ENCODE measurements around the gene PARP6. TPM values are rescaled to one million over a fixed set of nuclear protein-coding genes. Genes with fewer than 3 reads are reported as not detected.

PARP6 gene
- total RNA-seq, 2 experiments from 2014 or later: 58.8 to 65.0 TPM

DNA sequence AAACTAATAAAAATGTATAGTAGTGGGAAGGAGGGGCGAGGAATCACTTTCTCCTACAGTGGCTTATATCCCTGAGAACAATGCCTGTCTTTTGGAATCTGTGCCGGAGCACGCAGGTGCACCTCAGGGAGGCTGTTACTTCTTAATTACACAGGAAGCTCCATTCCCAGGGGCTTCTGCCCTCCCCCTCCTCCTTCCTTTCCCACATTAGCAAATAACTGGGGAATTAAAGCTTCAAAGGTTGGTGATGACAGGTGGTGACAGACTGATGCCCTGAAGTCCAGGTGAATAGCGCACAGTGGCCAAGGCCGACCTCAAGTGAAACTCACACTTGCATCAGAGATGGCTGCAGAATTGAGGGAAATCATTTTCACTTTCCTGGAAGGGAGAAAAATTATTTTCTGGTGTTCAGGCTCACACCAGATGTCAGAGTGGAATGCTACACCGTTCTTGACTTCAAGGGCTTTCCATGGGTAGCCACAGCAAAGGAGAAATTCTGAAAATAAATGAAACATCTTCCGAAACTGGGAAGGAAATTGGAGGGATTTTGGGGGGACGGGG lies 78.4 kb downstream of the PARP6 start:
- peaks cover 12% of the 10 kb centered on the region for H3K36me3 Mint-ChIP-seq (ENCODE audit: low read depth)
- no peak overlapping the region for H3K27ac Mint-ChIP-seq
- DNase-seq: no peak
- H3K27me3 Mint-ChIP-seq: peaks cover 30% of the 10 kb centered on the region
- H3K4me3 Mint-ChIP-seq: no peak overlapping the region
- H3K9me3 Mint-ChIP-seq: no peaks in the 10 kb centered on the region
- H3K4me1 Mint-ChIP-seq: peaks cover 10% of the 10 kb centered on the region
- CTCF ChIA-PET: no interaction called here
- POLR2A ChIA-PET: no interaction called here

DNA sequence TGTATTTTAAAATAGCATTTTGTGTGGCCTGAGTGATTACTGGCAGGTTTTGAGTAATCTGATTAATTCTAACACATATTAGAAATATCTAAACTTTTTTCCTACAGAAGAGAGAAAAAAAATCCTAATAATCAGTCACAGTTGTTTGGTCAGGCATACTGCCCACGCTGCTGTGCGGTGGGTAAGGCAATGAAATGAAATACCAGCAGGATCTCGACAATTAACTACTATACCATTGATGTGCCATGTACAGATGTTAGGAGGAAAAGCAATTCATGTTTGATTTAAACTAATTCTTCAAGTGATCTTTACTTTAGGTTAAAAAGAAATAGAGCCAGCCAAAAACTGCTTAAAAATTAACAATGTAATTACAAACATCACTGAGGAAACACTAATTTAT lies 79.9 kb downstream of the PARP6 start:
- ChIA-PET POLR2A (no interaction called here), CTCF (no interaction called here)
- H3K4me1 Mint-ChIP-seq: no peaks in the 10 kb centered on the region
- H3K27ac Mint-ChIP-seq: no peak overlapping the region
- H3K4me3 Mint-ChIP-seq: no peak overlapping the region
- no peak for DNase-seq
- H3K36me3 Mint-ChIP-seq (ENCODE audit: low read depth): no peaks in the 10 kb centered on the region
- peaks cover 30% of the 10 kb centered on the region for H3K27me3 Mint-ChIP-seq
- H3K9me3 Mint-ChIP-seq: no peaks in the 10 kb centered on the region

Other genes with a start within 250 kb of the PARP6 start
- 10 to 100 TPM; 18.6 to 22.2 TPM for gene MYO9A, start 154.4 kb downstream of the PARP6 start, total RNA-seq
- gene SENP8, start 154.2 kb downstream of the PARP6 start, total RNA-seq: 1 to 10 TPM in 1 of 2 experiments, under 1 TPM in 1; 0.73 to 1.4 TPM
- gene GRAMD2A, start 74.8 kb downstream of the PARP6 start, total RNA-seq: not detected
- 1,000 to 10,000 TPM; 1,064 to 1,081 TPM for gene PKM, start 41.4 kb downstream of the PARP6 start, total RNA-seq
- gene CELF6, start 47.6 kb upstream of the PARP6 start, total RNA-seq: under 1 TPM; 0.18 to 0.58 TPM
- 100 to 1,000 TPM; 110 to 111 TPM for gene HEXA, start 103.5 kb upstream of the PARP6 start, total RNA-seq
- not detected for gene TMEM202, start 125.8 kb upstream of the PARP6 start, total RNA-seq
- gene ARIH1, start 201.8 kb upstream of the PARP6 start, total RNA-seq: 100 to 1,000 TPM; 133 to 138 TPM

Measured in activated CD4-positive, alpha-beta memory T cell treated with anti-CD3 and anti-CD28 coated beads, Interleukin-2, amount 10 ng/mL, durations not matched to agents 7 days and 5 days (primary cell).